Sigmoid colon (tissue), 7 donors: ENCODE data around the gene SNX1. TPM values are rescaled to one million over a fixed set of nuclear protein-coding genes. Genes with fewer than 3 reads are reported as not detected.

ENCODE experiments used
- DNase-seq: peaks from one replicate; pipeline ENCODE4 v3.0.0-alpha.2; 2019
- H3K27ac ChIP-seq, 4 donors: fragments of 200-600 bp; sonication (generic); one replicate each; pipeline ENCODE4 v1.5.1; 2016 to 2019; ENCODE audit warnings: mild to moderate bottlenecking in 1 of 4
- H3K27me3 ChIP-seq, 3 donors: fragments of 200-600 bp; sonication (generic); one replicate each; pipeline ENCODE4 v1.5.1; 2019; ENCODE audit warnings: mild to moderate bottlenecking in 1 of 3
- H3K36me3 ChIP-seq, 4 donors: fragments of 200-600 bp; sonication (generic); one replicate each; pipeline ENCODE4 v1.5.1; 2016 to 2019
- H3K4me1 ChIP-seq, 4 donors: fragments of 200-600 bp; sonication (generic); one replicate each; pipeline ENCODE4 v1.5.1; 2017 to 2019
- H3K4me3 ChIP-seq, 4 donors: fragments of 200-600 bp; sonication (generic); one replicate each; pipeline ENCODE4 v1.5.1; 2017 to 2019; ENCODE audit warnings: mild to moderate bottlenecking in 2 of 4, moderate library complexity in 1 of 4
- H3K9me3 ChIP-seq, 4 donors: fragments of 200-600 bp in 3 of 4; sonication (generic) in 3 of 4; one replicate each; pipeline versions ENCODE4 v1.5.1 to v1.6.1; 2013 to 2019
- CTCF ChIP-seq, 4 experiments: fragments of 450-650 bp in 3 of 4; fragments of 200-600 bp in 1 of 4; IDR thresholded peaks; one replicate each; pipeline ENCODE4 v1.5.1; 2016 to 2019; ENCODE audit warnings: antibody characterized with exemption in 4 of 4, mild to moderate bottlenecking in 3 of 4, moderate library complexity in 2 of 4
- EP300 ChIP-seq, 4 donors: sonication (generic); formaldehyde crosslinking; IDR thresholded peaks; one replicate each; pipeline ENCODE4 v1.6.1; 2017; ENCODE audit warnings: antibody characterized with exemption in 4 of 4
- POLR2A ChIP-seq, 2 donors: fragments of 450-650 bp; IDR thresholded peaks; one replicate each; pipeline ENCODE4 v1.6.1; 2016; ENCODE audit warnings: antibody characterized with exemption in 2 of 2, mild to moderate bottlenecking in 2 of 2, moderate library complexity in 2 of 2
- POLR2AphosphoS5 ChIP-seq, 4 donors: sonication (generic); formaldehyde crosslinking; IDR thresholded peaks; one replicate each; pipeline ENCODE4 v1.6.1; 2017; ENCODE audit warnings: antibody characterized with exemption in 4 of 4
- WGBS, 2 donors: extraction: QIAGEN DNeasy Blood & Tissue Kit; methylation state at CpG; one replicate each; pipeline ENCODE4 v1.1.7; 2013; 5-methylcytosine and 5-hydroxymethylcytosine counted together
- intact Hi-C: fragments of 100-400 bp; cut with DNase I; formaldehyde crosslinking; loops from one replicate; pipeline ENCODE4 v1.15.1; 2023
- polyA plus RNA-seq, 3 donors: library from polyadenylated mRNA; stranded (reverse); fragments of 200-250 nt; gene quantifications; one replicate each; pipeline ENCODE4 v1.2.3, GENCODE V29; 2013
- total RNA-seq, 4 donors: library from RNA; depleted of rRNA; stranded (reverse); fragments of >200 nt; gene quantifications; one replicate each; pipeline ENCODE4 v1.1.0, GENCODE V29; 2016
- donor health status: healthy with polysubstance abuse.
- donor health status: Bipolar disorder and iron deficiency.
- donor health status: healthy.

The SNX1 gene
- total and polyA plus RNA-seq, 7 donors: 70.3 to 88.1 (median 75.1) TPM

GRCh38 chr15:64158363-64159134 lies 62.8 kb downstream of the SNX1 start:
- H3K27ac ChIP-seq: no peak overlapping the region
- DNase-seq: no peak
- H3K36me3 ChIP-seq: peaks cover 29 to 69% (median 63%) of the 10 kb centered on the region in 4 donors
- WGBS, 2 donors: 88 to 89% methylated on average over 11 of the region's 11 CpGs
- no peak for TF ChIP-seq POLR2A (IDR thresholded peaks at IDR 0.05)
- no peak for TF ChIP-seq POLR2AphosphoS5 (IDR thresholded peaks at IDR 0.05)
- TF ChIP-seq EP300 (IDR thresholded peaks at IDR 0.05): no peak
- TF ChIP-seq CTCF (IDR thresholded peaks at IDR 0.05): no peak
- no peaks in the 10 kb centered on the region for H3K27me3 ChIP-seq
- no peak overlapping the region for H3K4me3 ChIP-seq
- H3K4me1 ChIP-seq: peaks cover 0 to 50% (median 39%) of the 10 kb centered on the region in 4 donors
- intact Hi-C loops: no loop called here
- no peaks in the 10 kb centered on the region for H3K9me3 ChIP-seq

GRCh38 chr15:64161688-64162477 lies 66.1 kb downstream of the SNX1 start:
- WGBS, 2 donors: 35 to 57% methylated on average over 12 of the region's 12 CpGs
- Histone ChIP-seq H3K27me3 (no peaks in the 10 kb centered on the region), H3K4me1 (peaks cover 0 to 51% (median 36%) of the 10 kb centered on the region in 4 donors), H3K4me3 (peak overlapping the region; percentile 78 to 95 (median 80)), H3K36me3 (peaks cover 29 to 48% (median 44%) of the 10 kb centered on the region in 4 donors), H3K9me3 (no peaks in the 10 kb centered on the region), H3K27ac (peak overlapping the region; percentile 83 to 94 (median 88))
- intact Hi-C loops: loop anchor here (2.0 kb wide), 2 partner anchors 67 to 195 kb away; partner anchors contain the start of genes CSNK1G1 and SNX1
- TF ChIP-seq POLR2A (IDR thresholded peaks at IDR 0.05) (no peak), CTCF (IDR thresholded peaks at IDR 0.05) (no peak), POLR2AphosphoS5 (IDR thresholded peaks at IDR 0.05) (no peak), EP300 (IDR thresholded peaks at IDR 0.05) (no peak)
- no peak for DNase-seq

GRCh38 chr15:64162478-64162868 lies 66.7 kb downstream of the SNX1 start:
- TF ChIP-seq POLR2AphosphoS5 (IDR thresholded peaks at IDR 0.05): no peak
- no peak for TF ChIP-seq POLR2A (IDR thresholded peaks at IDR 0.05)
- no peak for TF ChIP-seq EP300 (IDR thresholded peaks at IDR 0.05)
- TF ChIP-seq CTCF (IDR thresholded peaks at IDR 0.05): no peak
- peaks cover 27 to 42% (median 39%) of the 10 kb centered on the region in 4 donors for H3K36me3 ChIP-seq
- peak overlapping the region; percentile 83 to 94 (median 88) for H3K27ac ChIP-seq
- peaks cover 0 to 51% (median 36%) of the 10 kb centered on the region in 4 donors for H3K4me1 ChIP-seq
- peak overlapping the region; percentile 78 to 95 (median 80) for H3K4me3 ChIP-seq
- intact Hi-C loops: loop anchor here (2.0 kb wide), 2 partner anchors 68 to 194 kb away; partner anchors contain the start of genes CSNK1G1 and SNX1
- DNase-seq: no peak
- no peaks in the 10 kb centered on the region for H3K27me3 ChIP-seq
- WGBS, 2 donors: 0 to 1% methylated on average over 21 of the region's 21 CpGs
- no peaks in the 10 kb centered on the region for H3K9me3 ChIP-seq

- Histone ChIP-seq H3K9me3 (no peaks in the 10 kb centered on the region), H3K4me3 (peak within 1 kb of the TSS; percentile 78 to 95 (median 80)), H3K4me1 (peaks cover 0 to 51% (median 36%) of the 10 kb centered on the region in 4 donors), H3K27me3 (no peaks in the 10 kb centered on the region), H3K36me3 (peaks cover 21 to 37% (median 33%) of the 10 kb centered on the region in 4 donors), H3K27ac (peak within 1 kb of the TSS; percentile 83 to 94 (median 88))
- intact Hi-C loops: loop anchor here (1.0 to 2.0 kb wide), 3 partner anchors 68 to 224 kb away; partner anchors contain the start of genes CSNK1G1, SNX1 and TRIP4
- TF ChIP-seq POLR2AphosphoS5 (IDR thresholded peaks at IDR 0.05): peak; percentile 70 to 92 (median 84)
- TF ChIP-seq POLR2A (IDR thresholded peaks at IDR 0.05): peak; percentile 54 to 67
- peak in 1 of 4 experiments; percentile 13 for TF ChIP-seq CTCF (IDR thresholded peaks at IDR 0.05)
- peak in 1 of 4 donors; percentile 22 for TF ChIP-seq EP300 (IDR thresholded peaks at IDR 0.05)
- 0 to 1% methylated on average over 69 of the region's 69 CpGs for WGBS, 2 donors
- DNase-seq: peak; percentile 99
These were observed 67.3 kb downstream of the SNX1 start, which contains the start of gene PPIB for GRCh38 chr15:64162869-64163658. TSS of gene PPIB (minus strand) at chr15:64163022. CDS start at chr15:64162986, 36 bp downstream.
